ENCODE results near the gene MIER2. TPM values are rescaled to one million over a fixed set of nuclear protein-coding genes. Genes with fewer than 3 reads are reported as not detected.
A peak's percentile ranks its signal among the peaks of the same experiment; 100 is the strongest.

The MIER2 gene
- total RNA-seq, 1 donor from 2014 or later, result 14.8 TPM

GRCh38 chr19:377801-378581 is 33.4 kb upstream of the MIER2 start:
- ATAC-seq, result no peak

GRCh38 chr19:376111-376470 is 31.5 kb upstream of the MIER2 start:
- ATAC-seq, result no peak

- ATAC-seq, result no peak
Measured at GRCh38 chr19:375395-376110, 31.0 kb upstream of the MIER2 start.

GRCh38 chr19:374886-375235 is 30.3 kb upstream of the MIER2 start:
- no peak for ATAC-seq

GRCh38 chr19:374183-374885 is 29.7 kb upstream of the MIER2 start:
- ATAC-seq, result peak; percentile 67

- no peak for ATAC-seq
Measured at GRCh38 chr19:373391-374182, 29.0 kb upstream of the MIER2 start.

- no peak for ATAC-seq
Measured at GRCh38 chr19:372306-372890, 27.8 kb upstream of the MIER2 start.

- no peak for ATAC-seq
Measured at GRCh38 chr19:371501-372168, 27.0 kb upstream of the MIER2 start.

GRCh38 chr19:370641-371330 is 26.2 kb upstream of the MIER2 start:
- ATAC-seq, result no peak

- no peak for ATAC-seq
Measured at GRCh38 chr19:369876-370275, 25.3 kb upstream of the MIER2 start.

- no peak for ATAC-seq
Measured at GRCh38 chr19:369256-369655, 24.7 kb upstream of the MIER2 start.

GRCh38 chr19:368630-369024 is 24.0 kb upstream of the MIER2 start:
- ATAC-seq, result no peak

- no peak for ATAC-seq
Measured at GRCh38 chr19:367963-368629, 23.5 kb upstream of the MIER2 start.

- no peak for ATAC-seq
Measured at GRCh38 chr19:367561-367960, 23.0 kb upstream of the MIER2 start.

- ATAC-seq, result no peak
Measured at GRCh38 chr19:366951-367350, 22.4 kb upstream of the MIER2 start.

GRCh38 chr19:366205-366783 is 21.7 kb upstream of the MIER2 start:
- no peak for ATAC-seq

- ATAC-seq, result peak; percentile 26
Measured at GRCh38 chr19:364496-365287, 20.1 kb upstream of the MIER2 start.

GRCh38 chr19:362683-363082 is 18.1 kb upstream of the MIER2 start:
- ATAC-seq, result peak; percentile 8

- ATAC-seq, result no peak
Measured at GRCh38 chr19:362154-362553, 17.6 kb upstream of the MIER2 start.

GRCh38 chr19:359653-359925 is 15.0 kb upstream of the MIER2 start:
- no peak for ATAC-seq
